GM21360 (cell line): ENCODE measurements around the gene KLHL21.

Experiments
- ATAC-seq: cut with Tn5 transposase; IDR thresholded peaks from one replicate; pipeline ENCODE4 v1.9.1; 2021; ENCODE audit warnings: mild to moderate bottlenecking, moderate library complexity; ENCODE audit not compliant: unreplicated experiment

The KLHL21 gene

DNA sequence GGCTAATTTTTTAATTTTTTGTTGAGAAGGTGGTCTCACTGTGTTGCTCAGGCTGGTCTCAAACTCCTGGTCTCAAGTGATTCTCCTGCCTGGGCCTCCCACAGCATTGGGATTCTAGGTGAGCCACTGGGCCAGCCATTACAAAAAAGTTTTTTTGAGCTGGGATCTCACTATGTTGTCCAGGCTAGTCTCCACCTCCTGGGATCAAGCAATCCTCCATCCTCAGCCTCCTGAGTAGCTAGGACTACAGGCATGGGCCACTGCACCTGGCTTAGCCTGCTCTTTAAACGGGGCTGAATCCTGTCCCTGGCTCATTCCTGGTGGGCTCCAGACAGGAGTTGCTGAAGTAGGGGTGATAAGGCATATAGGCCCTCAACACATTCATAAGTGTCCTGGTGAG lies 45.1 kb downstream of the KLHL21 start:
- ATAC-seq: no peak

DNA sequence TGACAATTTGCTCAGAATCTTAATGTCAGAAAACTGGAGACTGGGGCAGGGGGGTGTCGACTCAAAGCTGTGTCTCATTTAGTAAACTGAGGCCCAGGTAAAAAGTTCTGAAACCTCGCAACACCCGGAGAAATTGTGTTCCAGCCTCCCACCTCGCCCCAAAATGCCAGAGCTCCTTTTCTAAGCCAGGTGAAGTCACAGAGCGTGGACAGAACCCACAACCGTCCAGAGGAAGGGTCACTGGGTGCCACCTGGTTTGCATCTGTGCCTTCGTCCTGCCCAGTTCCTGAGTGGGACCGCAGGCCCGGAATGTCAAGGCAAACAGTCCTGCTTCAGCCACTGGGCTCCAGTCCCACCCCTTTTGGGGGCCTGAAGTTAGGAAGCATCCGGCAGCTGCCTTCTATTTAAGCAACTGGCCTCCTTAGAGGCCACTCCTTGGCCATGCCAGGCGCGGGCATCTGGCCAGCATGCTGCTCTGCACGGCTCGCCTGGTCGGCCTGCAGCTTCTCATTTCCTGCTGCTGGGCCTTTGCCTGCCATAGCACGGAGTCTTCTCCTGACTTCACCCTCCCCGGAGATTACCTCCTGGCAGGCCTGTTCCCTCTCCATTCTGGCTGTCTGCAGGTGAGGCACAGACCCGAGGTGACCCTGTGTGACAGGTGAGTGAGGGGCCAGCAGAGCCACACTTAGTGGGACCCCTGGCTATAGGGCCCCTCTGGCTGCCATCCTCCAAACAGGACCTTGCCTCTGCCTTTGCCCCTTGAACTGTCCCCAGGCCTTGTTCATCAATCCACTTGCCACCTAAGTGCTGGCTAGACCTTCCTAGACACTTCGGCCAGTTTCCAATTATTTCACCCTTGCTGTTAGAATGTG lies 47.5 kb downstream of the KLHL21 start, which contains the start of gene TAS1R1:
Gene TAS1R1, plus strand, starts transcription at position 401 of the 872 bp plus-strand sequence. Its CDS starts 67 bp downstream, at position 468.
- no peak for ATAC-seq

DNA sequence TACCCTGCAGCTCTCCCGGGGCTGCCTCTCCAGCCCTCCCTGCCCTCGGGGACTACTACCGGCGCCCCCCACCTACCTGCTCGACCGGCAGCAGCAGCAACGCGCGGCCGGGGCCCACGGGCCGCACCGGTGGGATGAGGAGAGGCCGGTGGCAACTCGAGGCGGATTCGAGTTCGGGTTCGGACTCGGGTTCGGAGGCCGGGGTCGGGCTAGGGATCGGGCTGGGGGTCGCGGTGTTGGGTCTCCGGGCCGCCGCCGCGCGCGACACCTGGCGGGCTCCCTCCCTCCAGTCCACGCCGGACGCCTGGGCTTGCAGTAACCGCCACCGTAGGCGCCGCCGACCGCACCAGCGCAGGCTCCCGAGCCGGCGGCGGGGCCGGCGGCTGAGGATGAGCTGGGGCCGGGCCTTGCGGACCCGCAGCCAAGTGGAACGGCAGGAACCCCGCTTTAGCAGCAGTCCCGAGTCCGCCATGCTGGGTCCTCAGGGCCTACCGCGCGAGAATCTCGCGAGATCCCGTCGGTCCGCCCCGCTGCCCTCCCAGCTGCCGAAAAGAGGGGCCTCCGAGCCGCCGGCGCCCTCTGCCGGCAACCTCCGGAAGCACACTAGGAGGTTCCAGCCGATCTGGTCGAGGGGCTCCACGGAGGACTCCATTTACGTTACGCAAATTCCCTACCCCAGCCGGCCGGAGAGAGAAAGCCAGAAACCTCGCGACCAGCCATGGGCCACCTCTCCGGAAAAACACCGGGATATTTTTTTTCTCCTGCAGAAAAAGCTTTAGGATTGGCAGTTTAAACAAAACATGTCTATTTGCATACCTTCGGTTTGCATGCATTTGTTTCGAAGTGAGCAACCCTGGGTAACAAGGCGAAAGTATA lies 48.4 kb downstream of the KLHL21 start, which contains the start of gene NOL9:
Gene NOL9, minus strand, starts transcription at position 483 of the 876 bp plus-strand sequence. Its CDS starts 11 bp downstream, at position 472.
- ATAC-seq: peak; percentile 89

DNA sequence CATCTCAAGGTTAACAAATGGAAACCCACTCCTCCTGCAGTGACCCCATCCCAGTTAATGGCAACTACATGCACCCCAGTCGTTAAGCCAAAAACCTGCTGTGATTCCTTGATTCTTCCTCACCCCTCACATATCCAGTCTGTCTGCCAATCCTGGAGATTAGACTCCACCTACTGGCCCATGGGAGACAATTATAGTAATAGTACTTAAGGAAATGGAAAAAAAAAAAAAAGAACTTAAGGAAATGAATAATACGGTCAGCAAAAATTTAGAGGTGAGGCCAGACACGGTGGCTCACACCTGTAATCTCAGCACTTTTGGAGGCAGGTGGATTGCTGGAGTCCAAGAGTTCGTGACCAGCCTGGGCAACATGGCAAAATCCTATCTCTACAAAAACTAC lies 55.4 kb downstream of the KLHL21 start:
- ATAC-seq: no peak

DNA sequence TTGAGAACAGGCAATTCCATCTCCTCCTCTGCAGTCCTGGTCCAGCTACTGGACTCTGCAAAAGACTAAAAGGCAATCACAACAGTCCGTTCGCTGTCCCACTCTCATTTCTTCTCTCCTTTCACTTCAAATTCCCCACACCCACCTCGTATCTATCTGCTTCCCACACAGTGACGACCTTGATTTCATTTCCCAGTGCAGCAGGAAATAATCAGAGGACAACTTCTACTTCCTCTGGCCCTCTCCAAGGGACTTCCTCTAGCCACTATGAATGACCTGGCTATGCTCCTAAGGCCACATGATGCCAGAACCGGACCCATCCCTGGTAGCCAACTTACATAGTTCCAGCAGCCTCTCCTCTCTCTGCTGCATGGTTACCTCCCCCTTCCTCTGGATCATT lies 56.3 kb downstream of the KLHL21 start:
- ATAC-seq: no peak

DNA sequence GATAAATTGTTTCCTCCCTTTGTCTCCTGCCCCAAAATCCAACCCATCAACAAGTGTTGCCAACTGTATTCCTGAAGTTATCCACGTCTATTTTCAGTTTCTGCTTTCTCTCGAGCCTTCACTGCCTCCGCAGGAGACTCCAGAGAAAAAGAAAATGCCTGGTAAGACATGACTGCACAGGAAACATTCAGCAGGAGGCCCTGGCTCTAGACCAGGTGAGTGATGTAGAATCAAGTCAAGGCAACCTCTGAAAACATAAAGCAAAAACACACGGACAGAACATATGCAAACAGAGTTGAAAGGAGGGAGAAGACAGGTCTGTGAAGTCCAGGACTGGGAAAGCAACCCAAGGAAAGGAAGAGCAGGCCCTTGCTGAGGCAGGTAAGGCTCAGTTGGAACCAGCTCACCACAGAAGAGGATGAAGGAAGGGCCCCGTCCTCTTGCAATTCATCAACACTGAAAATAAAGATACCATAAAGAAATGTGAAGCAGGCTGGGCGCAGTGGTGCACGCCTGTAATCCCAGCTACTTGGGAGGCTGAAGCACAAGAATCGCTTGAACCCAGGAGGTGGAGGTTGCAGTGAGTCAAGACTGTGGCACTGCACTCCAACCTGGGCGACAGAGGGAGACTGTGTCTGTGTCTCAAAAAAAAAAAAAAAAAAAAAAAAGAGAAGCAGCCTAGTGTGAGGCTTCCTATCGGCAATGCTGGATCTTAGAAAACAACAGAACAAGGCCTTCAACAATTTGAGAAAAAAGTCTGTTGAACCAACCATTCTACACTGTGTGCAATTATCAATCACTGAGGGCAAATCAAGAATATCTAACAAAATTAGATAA lies 57.2 kb downstream of the KLHL21 start:
- ATAC-seq: no peak

DNA sequence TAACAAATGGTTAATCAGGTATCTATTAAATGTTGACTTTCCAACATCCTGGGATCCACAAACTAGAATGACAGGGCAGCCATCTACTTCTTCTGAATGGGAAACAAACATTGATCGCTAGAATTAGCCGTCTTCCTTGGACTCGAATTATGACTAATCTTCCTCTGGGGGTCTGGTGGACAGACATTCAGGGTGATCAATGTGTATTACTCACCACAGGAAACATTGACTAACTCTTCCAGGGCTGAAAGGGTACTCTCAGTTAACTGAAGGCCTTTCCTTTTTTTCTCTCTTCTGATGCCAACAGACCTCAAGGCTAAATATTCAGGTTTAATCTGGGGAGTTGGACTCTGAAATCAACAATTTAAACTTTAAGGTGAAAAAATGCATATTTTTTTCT lies 57.8 kb downstream of the KLHL21 start:
- no peak for ATAC-seq
